ENCODE results near the gene MPO. TPM values are rescaled to one million over a fixed set of nuclear protein-coding genes. Genes with fewer than 3 reads are reported as not detected.

The MPO gene
- total RNA-seq (2012; rRNA removed) (not detected in 2 replicates), polyA plus RNA-seq (2012; rRNA removed) (not detected in 2 replicates), Bru-seq, nascent RNA (not detected), BruChase-seq, experiment 1, labeled RNA remaining after a 6-hour chase (not detected), BruChase-seq, experiment 2, labeled RNA remaining after a 2-hour chase (not detected)
- polyA plus RNA-seq (2012; cell fraction: cytosol; rRNA removed), result 0.03 TPM in 1 of 2 replicates, not detected in the other
- polyA plus RNA-seq (2012; cell fraction: nucleus; rRNA removed; ENCODE audit: low replicate concordance), result 0.02 TPM in 1 of 2 replicates, not detected in the other
- long read RNA-seq, result 0 reads

GRCh38 chr17:58280480-58281217 is at the start of gene MPO:
Gene MPO (minus strand): TSS chr17:58280935. CDS start chr17:58280758, 177 bp downstream.
- H4K5ac ChIP-seq (ENCODE audit: low read depth, low read length), result no peak within 1 kb of the TSS
- no peak for TF ChIP-seq BHLHE40 (IDR thresholded peaks at IDR 0.05; ENCODE audit: low read depth, low read length)
- no peak for TF ChIP-seq RFX5 (IDR thresholded peaks at IDR 0.05; ENCODE audit: low read depth, low read length)
- no peak for TF ChIP-seq RAD21 (IDR thresholded peaks at IDR 0.05; ENCODE audit: low read length)
- TF ChIP-seq USF2 (IDR thresholded peaks at IDR 0.05; ENCODE audit: low read depth, low read length), result no peak
- TF ChIP-seq CHD1 (IDR thresholded peaks at IDR 0.05; ENCODE audit: low read depth, low read length), result no peak
- TF ChIP-seq ELK1 (IDR thresholded peaks at IDR 0.05; ENCODE audit: borderline replicate concordance, low read depth, low read length), result no peak
- no peak for TF ChIP-seq MAFK (IDR thresholded peaks at IDR 0.05; ENCODE audit: low read depth, low read length)
- no peak for TF ChIP-seq NFE2L2 (IDR thresholded peaks at IDR 0.05; ENCODE audit: low read depth, low read length)
- TF ChIP-seq FOS (IDR thresholded peaks at IDR 0.05; ENCODE audit: low read depth, low read length), result no peak
- in situ Hi-C loops (cut with MboI; ENCODE audit: low sequenced_read_pairs), result no loop called here
- H3K18ac ChIP-seq (ENCODE audit: low read depth, low read length), result no peak within 1 kb of the TSS
- intact Hi-C loops (cut with micrococcal nuclease), result no loop called here
- ATAC-seq (ENCODE audit: low read depth) (no peak), DNase-seq (no peak)
- H3K56ac ChIP-seq (ENCODE audit: extremely low read depth, insufficient read depth, low read length), result no peak within 1 kb of the TSS
- H3K4me3 ChIP-seq (ENCODE audit: insufficient read depth, low read depth, low read length), result no peak within 1 kb of the TSS
- no peaks in the 10 kb centered on the region for H3K36me3 ChIP-seq (ENCODE audit: control insufficient read depth, insufficient read depth, low read length)
- no CpG with 5 or more reads among the region's 5 CpGs for WGBS, 2 experiments (ENCODE audit: extremely low coverage in 2 of 2, insufficient read length in 1 of 2)
- H3K14ac ChIP-seq (replicated peaks; ENCODE audit: low read depth, low read length), result no peak within 1 kb of the TSS
- no peaks in the 10 kb centered on the region for H3K79me1 ChIP-seq (ENCODE audit: low read depth in 1 of 2, low read length in 2 of 2)
- no peak within 1 kb of the TSS for H3K4ac ChIP-seq (ENCODE audit: low read depth, low read length)
- CTCF ChIA-PET, result no interaction called here
- H4K20me1 ChIP-seq (ENCODE audit: insufficient read depth, low read length), result no peaks in the 10 kb centered on the region
- H3K23ac ChIP-seq (ENCODE audit: low read depth, low read length), result no peak within 1 kb of the TSS
- no peak within 1 kb of the TSS for H2BK120ac ChIP-seq (ENCODE audit: low read depth, low read length)
- no peak within 1 kb of the TSS for H4K8ac ChIP-seq (ENCODE audit: low read depth in 2 of 2, low read length in 2 of 2)
- no peak within 1 kb of the TSS for H4K91ac ChIP-seq (ENCODE audit: insufficient read depth, low read depth, low read length)
- H3K9ac ChIP-seq (ENCODE audit: low read depth, low read length), result no peak within 1 kb of the TSS
- H3K9me3 ChIP-seq (ENCODE audit: control insufficient read depth, insufficient read depth, low read length), result no peaks in the 10 kb centered on the region
- no peak within 1 kb of the TSS for H2BK15ac ChIP-seq (ENCODE audit: low read depth, low read length)
- H3K4me2 ChIP-seq (ENCODE audit: low read depth, low read length), result no peak within 1 kb of the TSS
- no peaks in the 10 kb centered on the region for H3K9me1 ChIP-seq (ENCODE audit: insufficient read depth, low read length)
- no TSS peak for BruUV-seq (replicated peaks)
- no peak within 1 kb of the TSS for H3K27ac ChIP-seq (ENCODE audit: insufficient read depth, low read length)
- H2AK5ac ChIP-seq (ENCODE audit: low read depth, low read length), result no peak within 1 kb of the TSS
- no peak within 1 kb of the TSS for H2BK20ac ChIP-seq (ENCODE audit: low read depth, low read length)
- H2BK5ac ChIP-seq (ENCODE audit: low read depth, low read length, poor library complexity, severe bottlenecking), result no peak within 1 kb of the TSS
- dilution Hi-C loops (cut with HindIII; ENCODE audit: low sequenced_read_pairs, unreplicated experiment), result no loop called here
- H2AFZ ChIP-seq (replicated peaks; ENCODE audit: low read length, poor library complexity), result no peak within 1 kb of the TSS
- peaks cover 24% of the 10 kb centered on the region for H3K27me3 ChIP-seq (ENCODE audit: control insufficient read depth, insufficient read depth, low read length)
- no peaks in the 10 kb centered on the region for H3K4me1 ChIP-seq (ENCODE audit: control insufficient read depth, insufficient read depth, low read length)
- H2AK9ac ChIP-seq (replicated peaks; ENCODE audit: low read depth, low read length, poor library complexity), result no peak within 1 kb of the TSS
- POLR2A ChIA-PET (ENCODE audit: unreplicated experiment), result no interaction called here
